Endothelial cell (in vitro differentiated cells): ENCODE data around the gene RNF123. TPM values are rescaled to one million over a fixed set of nuclear protein-coding genes. Genes with fewer than 3 reads are reported as not detected.
A peak's percentile ranks its signal among the peaks of the same experiment; 100 is the strongest.

Experiments
- DNase-seq: peaks from one replicate; pipeline ENCODE4 v3.0.0; 2021; ENCODE audit warnings: low spot score
- H3K27ac Mint-ChIP-seq: one replicate; pipeline ENCODE4 v1.8.0; 2021; ENCODE audit warnings: mixed read lengths, inconsistent platforms; ENCODE audit not compliant: unreplicated experiment
- H3K27me3 Mint-ChIP-seq: one replicate; pipeline ENCODE4 v1.8.0; 2021; ENCODE audit warnings: mild to moderate bottlenecking, moderate library complexity, mixed read lengths, inconsistent platforms; ENCODE audit not compliant: unreplicated experiment
- H3K36me3 Mint-ChIP-seq: one replicate; pipeline ENCODE4 v1.8.0; 2021; ENCODE audit warnings: mild to moderate bottlenecking, low read depth, mixed read lengths, inconsistent platforms; ENCODE audit not compliant: unreplicated experiment
- H3K4me1 Mint-ChIP-seq: one replicate; pipeline ENCODE4 v1.8.0; 2021; ENCODE audit warnings: mild to moderate bottlenecking, mixed read lengths, inconsistent platforms; ENCODE audit not compliant: unreplicated experiment
- H3K4me3 Mint-ChIP-seq: one replicate; pipeline ENCODE4 v1.8.0; 2021; ENCODE audit warnings: mild to moderate bottlenecking, mixed read lengths, inconsistent platforms; ENCODE audit not compliant: unreplicated experiment
- H3K9me3 Mint-ChIP-seq: one replicate; pipeline ENCODE4 v1.8.0; 2021; ENCODE audit warnings: mixed read lengths, inconsistent platforms; ENCODE audit not compliant: unreplicated experiment
- total RNA-seq: library from RNA; stranded (reverse); fragmentation: NEBNext Ultra II Directional; extraction: Animal tissue kit (Norgen Biotek cat#: 25700); gene quantifications from one replicate; pipeline ENCODE4 v1.2.1, GENCODE V29; 2021; ENCODE audit not compliant: unreplicated experiment
- TF ChIP-seq, protein P1 (sequence below): fragments of 200-600 bp; sonication (generic); IDR thresholded peaks from one replicate; pipeline ENCODE4 v1.5.0; 2021; ENCODE audit warnings: antibody characterized with exemption; ENCODE audit not compliant: unreplicated experiment

Gene RNF123
- total RNA-seq, 1 donor from 2014 or later: 42.3 TPM

DNA sequence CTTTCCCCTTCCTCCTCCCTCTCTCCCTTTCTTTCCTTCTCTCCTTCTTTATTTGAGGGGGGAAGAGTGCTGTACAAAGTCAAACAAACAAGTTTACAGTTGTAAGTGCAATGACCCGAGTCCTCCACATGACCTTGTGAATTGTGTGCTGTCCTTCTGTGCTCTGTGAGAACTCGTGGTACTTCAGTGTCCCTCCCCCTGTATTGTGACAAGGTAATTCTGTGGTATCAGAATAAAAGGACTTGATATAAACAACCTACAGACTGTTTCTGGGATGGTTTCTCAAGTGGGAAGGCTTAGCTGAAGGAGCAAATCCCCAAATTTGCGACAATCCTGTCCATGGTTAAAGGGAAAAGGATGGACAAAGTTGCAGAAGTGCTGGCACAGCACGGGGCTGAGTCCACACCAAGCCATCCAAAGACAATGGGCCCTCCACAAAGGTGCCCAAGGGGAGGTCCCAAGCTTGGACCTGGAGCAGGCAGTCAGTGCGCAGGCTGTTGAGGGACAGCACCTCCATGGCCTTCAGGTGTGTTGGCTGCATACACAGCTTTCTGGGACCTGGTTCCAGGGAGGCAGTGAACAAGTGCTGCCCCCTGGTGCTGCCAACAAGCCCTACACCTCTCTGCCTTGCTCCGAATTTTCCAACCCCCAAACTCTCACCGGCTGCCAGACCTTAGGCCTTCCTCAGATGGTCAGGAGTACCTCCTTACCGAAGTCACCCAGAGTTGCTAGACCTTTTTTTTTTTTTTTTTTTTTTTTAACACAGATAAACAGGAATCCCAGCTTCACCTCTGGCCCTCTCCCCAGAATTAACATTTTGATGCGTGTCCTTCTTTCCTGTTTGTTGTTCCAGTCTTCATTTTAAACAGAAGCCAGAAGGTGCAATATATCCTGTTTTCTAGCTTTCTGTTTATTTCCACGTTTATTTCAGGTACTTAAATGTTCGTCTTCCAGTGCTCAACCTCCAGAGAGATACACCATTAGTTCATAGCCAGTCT, 17.8 kb upstream of the RNF123 start:
- Mint-ChIP-seq H3K4me3 (peak overlapping the region; percentile 44), H3K27me3 (peaks cover 12% of the 10 kb centered on the region)

DNA sequence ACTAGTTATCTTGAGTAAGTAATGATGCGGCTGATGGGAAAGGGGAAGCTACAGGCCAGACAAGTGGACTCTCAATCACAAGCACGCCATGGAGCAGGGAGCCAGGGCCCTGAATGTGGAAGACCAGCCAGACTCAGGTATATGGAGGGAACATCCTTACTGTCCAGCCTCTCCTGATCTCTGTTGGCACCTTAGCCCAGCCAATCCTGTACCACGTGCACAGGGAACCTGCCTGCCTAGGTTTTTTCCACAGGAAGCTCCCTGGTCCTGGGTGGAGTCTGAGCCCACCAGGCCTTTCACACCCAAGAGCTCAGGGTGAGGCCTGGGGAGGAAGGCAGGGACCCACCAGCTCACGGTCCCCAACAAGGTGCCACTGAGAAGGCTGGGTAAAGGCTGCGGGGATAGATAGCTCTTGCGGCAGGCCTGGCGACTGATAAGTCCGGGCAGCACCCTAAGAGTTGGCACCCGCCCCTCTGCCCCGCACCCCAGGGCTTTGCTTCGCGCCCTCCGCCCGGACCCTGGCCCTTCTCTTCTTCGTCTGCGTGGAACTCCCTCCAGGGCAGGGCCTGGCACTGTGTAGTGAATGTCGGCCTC, 16.1 kb upstream of the RNF123 start:
- Mint-ChIP-seq H3K9me3 (no peaks in the 10 kb centered on the region), H3K27ac (peak overlapping the region; percentile 72), H3K27me3 (peaks cover 12% of the 10 kb centered on the region), H3K4me1 (peaks cover 16% of the 10 kb centered on the region), H3K36me3 (peaks cover 9% of the 10 kb centered on the region), H3K4me3 (peak overlapping the region; percentile 89)
- peak; percentile 26 for DNase-seq
- TF ChIP-seq, protein P1, sequence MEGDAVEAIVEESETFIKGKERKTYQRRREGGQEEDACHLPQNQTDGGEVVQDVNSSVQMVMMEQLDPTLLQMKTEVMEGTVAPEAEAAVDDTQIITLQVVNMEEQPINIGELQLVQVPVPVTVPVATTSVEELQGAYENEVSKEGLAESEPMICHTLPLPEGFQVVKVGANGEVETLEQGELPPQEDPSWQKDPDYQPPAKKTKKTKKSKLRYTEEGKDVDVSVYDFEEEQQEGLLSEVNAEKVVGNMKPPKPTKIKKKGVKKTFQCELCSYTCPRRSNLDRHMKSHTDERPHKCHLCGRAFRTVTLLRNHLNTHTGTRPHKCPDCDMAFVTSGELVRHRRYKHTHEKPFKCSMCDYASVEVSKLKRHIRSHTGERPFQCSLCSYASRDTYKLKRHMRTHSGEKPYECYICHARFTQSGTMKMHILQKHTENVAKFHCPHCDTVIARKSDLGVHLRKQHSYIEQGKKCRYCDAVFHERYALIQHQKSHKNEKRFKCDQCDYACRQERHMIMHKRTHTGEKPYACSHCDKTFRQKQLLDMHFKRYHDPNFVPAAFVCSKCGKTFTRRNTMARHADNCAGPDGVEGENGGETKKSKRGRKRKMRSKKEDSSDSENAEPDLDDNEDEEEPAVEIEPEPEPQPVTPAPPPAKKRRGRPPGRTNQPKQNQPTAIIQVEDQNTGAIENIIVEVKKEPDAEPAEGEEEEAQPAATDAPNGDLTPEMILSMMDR: no peak

More for the DNA sequence above, 17.8 kb upstream of the RNF123 start:
- H3K36me3 Mint-ChIP-seq: peaks cover 7% of the 10 kb centered on the region
- peaks cover 16% of the 10 kb centered on the region for H3K4me1 Mint-ChIP-seq
- TF ChIP-seq, protein P1: peak; percentile 87
- H3K27ac Mint-ChIP-seq: peak overlapping the region; percentile 25
- peak; percentile 78 for DNase-seq
- no peaks in the 10 kb centered on the region for H3K9me3 Mint-ChIP-seq

DNA sequence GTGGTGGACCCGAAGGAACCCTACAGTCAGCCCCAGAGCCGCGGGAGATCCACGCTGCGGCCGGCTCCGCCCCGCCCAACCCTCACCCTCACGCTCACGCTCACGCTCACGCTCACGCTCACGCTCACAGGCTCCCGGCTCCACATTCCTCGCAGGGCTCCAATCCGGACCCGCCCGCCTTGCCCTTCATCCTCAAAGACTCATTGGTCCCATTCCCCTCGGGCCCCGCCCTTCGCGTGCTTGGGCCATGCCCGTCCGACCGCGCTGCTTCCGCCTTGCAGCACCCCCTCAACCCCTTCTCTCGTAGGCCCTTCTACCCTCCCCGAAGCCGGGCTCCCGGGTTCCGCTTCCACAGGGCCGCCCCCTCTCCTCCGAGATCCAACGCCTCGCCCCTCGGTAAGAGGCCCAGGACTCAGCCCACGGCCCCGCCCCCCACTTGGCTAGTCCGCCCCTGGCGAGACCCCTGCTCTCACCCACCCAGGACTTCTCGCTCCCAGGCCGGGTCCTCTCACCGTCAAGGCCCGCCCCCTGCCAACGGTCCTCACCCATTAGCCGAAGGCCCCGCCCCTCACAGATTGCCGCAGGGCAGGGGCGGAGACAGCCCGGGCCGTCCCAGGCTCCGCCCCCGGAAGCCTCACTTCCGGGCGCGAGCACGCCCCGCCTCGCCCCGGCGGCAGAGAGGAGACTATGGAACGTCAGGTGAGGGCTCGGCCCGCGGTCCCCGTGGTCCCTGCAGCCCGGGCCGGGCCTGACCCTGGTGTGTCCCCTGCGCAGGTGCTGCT, 15.5 kb upstream of the RNF123 start, which contains the start of gene APEH:
Gene APEH (plus strand): TSS at position 637 of the 782 bp plus-strand sequence. CDS start 51 bp downstream, at position 688.
- TF ChIP-seq, protein P1: no peak
- Mint-ChIP-seq H3K36me3 (peaks cover 10% of the 10 kb centered on the region), H3K4me1 (peaks cover 16% of the 10 kb centered on the region), H3K27ac (peak within 1 kb of the TSS; percentile 72), H3K4me3 (peak within 1 kb of the TSS; percentile 89), H3K9me3 (no peaks in the 10 kb centered on the region), H3K27me3 (peaks cover 11% of the 10 kb centered on the region)
- peak; percentile 93 for DNase-seq

DNA sequence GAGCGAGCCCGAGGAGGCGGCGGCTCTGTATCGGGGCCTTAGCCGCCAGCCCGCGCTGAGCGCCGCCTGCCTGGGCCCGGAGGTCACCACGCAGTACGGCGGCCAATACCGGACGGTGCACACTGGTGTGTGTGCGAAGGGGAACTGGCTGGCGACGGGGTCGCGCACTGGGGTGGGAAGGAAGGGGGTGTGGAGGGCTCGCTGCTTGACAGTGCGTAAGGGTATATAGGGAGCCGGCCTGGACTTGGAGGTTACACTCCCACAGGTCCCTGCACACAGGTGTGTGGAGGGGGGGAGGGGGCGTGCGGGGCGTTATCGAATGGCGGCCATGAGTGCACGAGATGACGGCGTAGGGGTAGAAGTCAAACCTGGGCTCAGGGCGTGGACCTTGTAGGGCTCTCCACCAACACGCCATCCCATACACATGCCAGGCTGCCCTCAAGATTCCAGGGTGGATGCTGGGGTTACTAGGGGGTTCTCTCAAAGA, 14.8 kb upstream of the RNF123 start:
- no peak overlapping the region for H3K27ac Mint-ChIP-seq
- H3K4me3 Mint-ChIP-seq: peak overlapping the region; percentile 62
- DNase-seq: no peak
- H3K4me1 Mint-ChIP-seq: peaks cover 16% of the 10 kb centered on the region
- H3K27me3 Mint-ChIP-seq: peaks cover 10% of the 10 kb centered on the region
- H3K9me3 Mint-ChIP-seq: no peaks in the 10 kb centered on the region
- TF ChIP-seq, protein P1: no peak
- H3K36me3 Mint-ChIP-seq: peaks cover 10% of the 10 kb centered on the region
